ENCODE measurements around the gene KCNK17. TPM values are rescaled to one million over a fixed set of nuclear protein-coding genes. Genes with fewer than 3 reads are reported as not detected.

Gene KCNK17
- total and polyA plus RNA-seq, 9 of the 15 experiments (the other 6 are each of a cell fraction or from before 2014, with no cell fraction given): not detected

- TF ChIP-seq, protein P1, sequence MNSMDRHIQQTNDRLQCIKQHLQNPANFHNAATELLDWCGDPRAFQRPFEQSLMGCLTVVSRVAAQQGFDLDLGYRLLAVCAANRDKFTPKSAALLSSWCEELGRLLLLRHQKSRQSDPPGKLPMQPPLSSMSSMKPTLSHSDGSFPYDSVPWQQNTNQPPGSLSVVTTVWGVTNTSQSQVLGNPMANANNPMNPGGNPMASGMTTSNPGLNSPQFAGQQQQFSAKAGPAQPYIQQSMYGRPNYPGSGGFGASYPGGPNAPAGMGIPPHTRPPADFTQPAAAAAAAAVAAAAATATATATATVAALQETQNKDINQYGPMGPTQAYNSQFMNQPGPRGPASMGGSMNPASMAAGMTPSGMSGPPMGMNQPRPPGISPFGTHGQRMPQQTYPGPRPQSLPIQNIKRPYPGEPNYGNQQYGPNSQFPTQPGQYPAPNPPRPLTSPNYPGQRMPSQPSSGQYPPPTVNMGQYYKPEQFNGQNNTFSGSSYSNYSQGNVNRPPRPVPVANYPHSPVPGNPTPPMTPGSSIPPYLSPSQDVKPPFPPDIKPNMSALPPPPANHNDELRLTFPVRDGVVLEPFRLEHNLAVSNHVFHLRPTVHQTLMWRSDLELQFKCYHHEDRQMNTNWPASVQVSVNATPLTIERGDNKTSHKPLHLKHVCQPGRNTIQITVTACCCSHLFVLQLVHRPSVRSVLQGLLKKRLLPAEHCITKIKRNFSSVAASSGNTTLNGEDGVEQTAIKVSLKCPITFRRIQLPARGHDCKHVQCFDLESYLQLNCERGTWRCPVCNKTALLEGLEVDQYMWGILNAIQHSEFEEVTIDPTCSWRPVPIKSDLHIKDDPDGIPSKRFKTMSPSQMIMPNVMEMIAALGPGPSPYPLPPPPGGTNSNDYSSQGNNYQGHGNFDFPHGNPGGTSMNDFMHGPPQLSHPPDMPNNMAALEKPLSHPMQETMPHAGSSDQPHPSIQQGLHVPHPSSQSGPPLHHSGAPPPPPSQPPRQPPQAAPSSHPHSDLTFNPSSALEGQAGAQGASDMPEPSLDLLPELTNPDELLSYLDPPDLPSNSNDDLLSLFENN (IDR thresholded peaks at IDR 0.05; ENCODE audit: low read depth in 2 of 2, low read length in 2 of 2): no peak
- no peak for TF ChIP-seq HDAC1 (IDR thresholded peaks at IDR 0.05)
- no peak for TF ChIP-seq MBD1 (CRISPR knock-in tag; IDR thresholded peaks at IDR 0.05)
- no peak for TF ChIP-seq MTA2 (IDR thresholded peaks at IDR 0.05; ENCODE audit: low read depth)
- 0 out of 2 replicates have a peak, but pooled peaks have one; percentile 23 for TF ChIP-seq SMC3 (conservative IDR thresholded peaks at IDR 0.05; ENCODE audit: insufficient read depth, low read depth, low read length)
- no peak for TF ChIP-seq TCF7 (IDR thresholded peaks at IDR 0.05; ENCODE audit: borderline replicate concordance)
- TF ChIP-seq, protein P2, sequence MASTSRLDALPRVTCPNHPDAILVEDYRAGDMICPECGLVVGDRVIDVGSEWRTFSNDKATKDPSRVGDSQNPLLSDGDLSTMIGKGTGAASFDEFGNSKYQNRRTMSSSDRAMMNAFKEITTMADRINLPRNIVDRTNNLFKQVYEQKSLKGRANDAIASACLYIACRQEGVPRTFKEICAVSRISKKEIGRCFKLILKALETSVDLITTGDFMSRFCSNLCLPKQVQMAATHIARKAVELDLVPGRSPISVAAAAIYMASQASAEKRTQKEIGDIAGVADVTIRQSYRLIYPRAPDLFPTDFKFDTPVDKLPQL (IDR thresholded peaks at IDR 0.05; ENCODE audit: extremely low read depth, insufficient read length): no peak
- TF ChIP-seq STAG1 (CRISPR knock-in tag; IDR thresholded peaks at IDR 0.05; ENCODE audit: borderline replicate concordance): 0 out of 2 replicates have a peak, but pooled peaks have one; percentile 43
- TF ChIP-seq HOXB6 (CRISPR knock-in tag; IDR thresholded peaks at IDR 0.05; ENCODE audit: borderline replicate concordance): no peak
- no peak for TF ChIP-seq RBM25 (IDR thresholded peaks at IDR 0.05; ENCODE audit: low read depth, low read length, severe bottlenecking)
- no peak for TF ChIP-seq HDAC2 (IDR thresholded peaks at IDR 0.05)
- TF ChIP-seq ETS2 (tag; IDR thresholded peaks at IDR 0.05; ENCODE audit: borderline replicate concordance, poor library complexity, severe bottlenecking): no peak
- no peak for TF ChIP-seq MAZ (CRISPR knock-in tag; conservative IDR thresholded peaks at IDR 0.05 in 1 of 2, IDR thresholded peaks at IDR 0.05 in 1 of 2)
- TF ChIP-seq GTF2E2 (tag; IDR thresholded peaks at IDR 0.05): no peak
- no peak for TF ChIP-seq HNRNPL (IDR thresholded peaks at IDR 0.05; ENCODE audit: low read depth, low read length)
- no peak for TF ChIP-seq ARID4B (CRISPR knock-in tag; IDR thresholded peaks at IDR 0.05)
- TF ChIP-seq, protein P3, sequence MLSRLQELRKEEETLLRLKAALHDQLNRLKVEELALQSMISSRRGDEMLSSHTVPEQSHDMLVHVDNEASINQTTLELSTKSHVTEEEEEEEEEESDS (CRISPR knock-in tag; IDR thresholded peaks at IDR 0.05): no peak
- TF ChIP-seq CREM (IDR thresholded peaks at IDR 0.05; ENCODE audit: low read depth): peak; percentile 56; the same call in 1 of the 2 replicates
Observed at GRCh38 chr6:39301606-39302005, 12.6 kb downstream of the KCNK17 start (continued).

All from K562 (cell line).